Uterus (tissue), 4 donors: ENCODE data around the gene TERT. TPM values are rescaled to one million over a fixed set of nuclear protein-coding genes. Genes with fewer than 3 reads are reported as not detected.

Experiments used
- DNase-seq, 2 donors: peaks; one replicate each; pipeline ENCODE4 v3.0.0-alpha.2; 2019 to 2020
- H3K27ac ChIP-seq, 2 donors: fragments of 200-600 bp; sonication (generic); 1 replicate in 1 of 2; 2 replicates in 1 of 2; pipeline ENCODE4 v1.5.1; 2016 to 2018
- H3K27me3 ChIP-seq, 2 donors: fragments of 200-600 bp; sonication (generic); one replicate each; pipeline ENCODE4 v1.5.1; 2018 to 2019; ENCODE audit warnings: control low read depth in 1 of 2
- H3K36me3 ChIP-seq, 2 donors: fragments of 200-600 bp; sonication (generic); one replicate each; pipeline ENCODE4 v1.5.1; 2019; ENCODE audit warnings: control low read depth in 1 of 2
- H3K4me1 ChIP-seq, 2 donors: fragments of 200-600 bp; sonication (generic); one replicate each; pipeline ENCODE4 v1.5.1; 2018 to 2019; ENCODE audit warnings: control low read depth in 1 of 2
- H3K4me3 ChIP-seq, 2 donors: fragments of 200-600 bp; sonication (generic); 1 replicate in 1 of 2; 2 replicates in 1 of 2; pipeline ENCODE4 v1.5.1; 2018 to 2019; ENCODE audit warnings: mild to moderate bottlenecking in 1 of 2
- H3K9me3 ChIP-seq, 2 donors: fragments of 200-600 bp; sonication (generic); one replicate each; pipeline ENCODE4 v1.5.1; 2019; ENCODE audit warnings: control low read depth in 1 of 2
- CTCF ChIP-seq, 4 experiments: fragments of 200-600 bp in 2 of 4; fragments of 450-650 bp in 2 of 4; sonication (generic) in 2 of 4; IDR thresholded peaks; one replicate each; pipeline ENCODE4 v1.5.1; 2016 to 2019; ENCODE audit warnings: antibody characterized with exemption in 4 of 4, mild to moderate bottlenecking in 2 of 4, moderate library complexity in 1 of 4
- POLR2A ChIP-seq, 2 donors: fragments of 450-650 bp; IDR thresholded peaks; one replicate each; pipeline ENCODE4 v1.6.1; 2016; ENCODE audit warnings: antibody characterized with exemption in 2 of 2, mild to moderate bottlenecking in 1 of 2, moderate library complexity in 1 of 2
- intact Hi-C: fragments of 100-400 bp; cut with DNase I; formaldehyde crosslinking; loops from one replicate; pipeline ENCODE4 v1.15.1; 2023; ENCODE audit warnings: low total_unique reads
- total RNA-seq, 4 donors: library from RNA; depleted of rRNA in 3 of 4; stranded (reverse); fragments of >200 nt in 3 of 4; gene quantifications; one replicate each; pipeline versions ENCODE4 v1.1.0 to v1.2.4, GENCODE V29; 2014 to 2023
- donor health status: DM: yes; HTN: yes; CAD: no.

Gene TERT
- total RNA-seq, 4 donors from 2014 or later, result 0.26 TPM; not detected in 3

- no peaks in the 10 kb centered on the region for H3K27me3 ChIP-seq
- DNase-seq, result no peak
- no peak overlapping the region for H3K27ac ChIP-seq
- H3K36me3 ChIP-seq, result no peaks in the 10 kb centered on the region
- H3K9me3 ChIP-seq, result no peaks in the 10 kb centered on the region
- TF ChIP-seq CTCF (IDR thresholded peaks at IDR 0.05) (no peak), POLR2A (IDR thresholded peaks at IDR 0.05) (no peak)
- H3K4me3 ChIP-seq, result no peak overlapping the region
- no peaks in the 10 kb centered on the region for H3K4me1 ChIP-seq
- intact Hi-C loops, result no loop called here
Measured at GRCh38 chr5:1212271-1212670, 82.6 kb downstream of the TERT start.

DNA sequence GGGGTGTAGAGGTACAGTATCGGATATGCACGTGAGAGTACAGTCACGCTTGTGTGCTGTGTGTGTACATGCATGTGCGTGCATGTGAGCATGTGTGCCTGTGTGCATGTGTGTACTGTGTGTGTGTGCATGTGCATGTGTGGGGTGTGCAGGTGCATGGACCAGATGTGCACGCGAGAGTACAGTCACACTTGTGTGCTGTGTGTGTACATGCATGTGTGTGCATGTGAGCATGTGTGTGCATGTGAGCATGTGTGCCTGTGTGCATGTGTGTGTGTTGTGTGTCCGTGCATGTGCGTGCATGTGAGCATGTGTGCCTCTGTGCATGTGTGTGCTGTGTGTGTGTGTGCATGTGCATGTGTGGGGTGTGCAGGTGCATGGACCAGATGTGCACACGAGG, 83.2 kb downstream of the TERT start:
- TF ChIP-seq POLR2A (IDR thresholded peaks at IDR 0.05) (no peak), CTCF (IDR thresholded peaks at IDR 0.05) (no peak)
- Histone ChIP-seq H3K36me3 (no peaks in the 10 kb centered on the region), H3K27me3 (no peaks in the 10 kb centered on the region), H3K9me3 (no peaks in the 10 kb centered on the region), H3K4me1 (no peaks in the 10 kb centered on the region), H3K4me3 (no peak overlapping the region), H3K27ac (no peak overlapping the region)
- DNase-seq, result no peak
- intact Hi-C loops, result no loop called here

DNA sequence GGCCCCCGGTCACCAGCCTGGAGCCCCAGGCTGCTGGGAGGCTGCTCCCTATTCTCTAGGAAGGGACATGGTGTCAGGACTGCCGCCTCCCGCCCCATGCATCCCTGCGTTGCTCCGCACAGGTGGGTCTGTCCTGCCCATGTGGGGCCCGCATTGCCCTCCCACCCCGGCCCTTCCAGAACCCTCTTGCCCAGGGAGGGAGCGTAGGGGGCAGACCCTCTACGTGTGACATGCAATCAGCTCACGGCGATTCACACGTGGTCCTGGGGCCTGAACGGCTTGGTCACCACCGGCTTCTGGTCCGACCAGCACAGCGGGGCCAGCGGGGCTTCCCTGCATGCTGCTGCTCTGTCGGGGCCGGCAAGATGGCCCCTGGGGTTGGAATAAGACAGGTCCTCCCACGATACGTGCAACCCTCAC, 84.0 kb downstream of the TERT start:
- Histone ChIP-seq H3K4me3 (no peak overlapping the region), H3K9me3 (no peaks in the 10 kb centered on the region), H3K27ac (no peak overlapping the region), H3K27me3 (no peaks in the 10 kb centered on the region), H3K36me3 (no peaks in the 10 kb centered on the region), H3K4me1 (no peaks in the 10 kb centered on the region)
- TF ChIP-seq CTCF (IDR thresholded peaks at IDR 0.05) (no peak), POLR2A (IDR thresholded peaks at IDR 0.05) (no peak)
- intact Hi-C loops, result no loop called here
- DNase-seq, result no peak

DNA sequence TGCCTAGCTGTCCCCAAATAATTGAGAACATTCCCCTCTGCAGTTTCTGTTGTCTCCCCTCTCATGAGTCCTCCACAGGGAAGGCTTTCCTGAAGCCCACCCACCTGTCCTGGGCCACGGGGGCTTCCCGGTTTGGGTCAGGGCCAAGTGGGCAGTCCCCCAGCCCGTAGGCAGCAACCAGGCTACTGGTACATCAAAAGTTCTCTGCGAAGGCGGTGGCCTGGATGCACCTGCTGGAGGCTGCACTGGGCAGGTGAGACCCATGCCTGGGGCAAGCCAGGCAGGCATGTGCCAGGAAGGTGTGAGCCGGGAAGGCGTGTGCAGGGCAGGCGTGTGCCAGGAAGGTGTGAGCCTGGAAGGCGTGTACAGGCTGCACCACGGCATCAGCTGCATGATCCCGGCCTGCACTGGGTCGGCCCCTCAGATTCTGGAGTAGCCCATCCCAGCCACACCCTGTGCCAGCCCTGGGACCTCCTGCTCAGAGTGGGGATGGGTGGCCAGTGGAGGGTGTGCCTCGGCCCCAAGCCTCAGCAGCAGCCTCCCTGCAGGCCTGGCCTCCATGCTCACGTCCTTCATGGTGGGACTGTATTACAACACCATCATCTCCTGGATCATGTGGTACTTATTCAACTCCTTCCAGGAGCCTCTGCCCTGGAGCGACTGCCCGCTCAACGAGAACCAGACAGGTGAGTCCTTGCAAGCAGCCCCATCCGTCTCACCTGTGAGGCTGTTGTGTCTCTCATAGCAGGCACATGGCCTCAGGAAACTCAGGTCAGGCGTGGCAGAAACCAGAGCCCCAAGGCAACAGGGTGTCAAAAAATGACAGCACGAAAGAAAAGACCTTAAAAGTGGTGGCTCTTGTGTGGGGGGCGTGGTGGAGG, 84.7 kb downstream of the TERT start:
- intact Hi-C loops, result no loop called here
- Histone ChIP-seq H3K4me1 (no peaks in the 10 kb centered on the region), H3K27me3 (no peaks in the 10 kb centered on the region), H3K9me3 (no peaks in the 10 kb centered on the region), H3K36me3 (no peaks in the 10 kb centered on the region), H3K4me3 (no peak overlapping the region), H3K27ac (no peak overlapping the region)
- TF ChIP-seq POLR2A (IDR thresholded peaks at IDR 0.05) (no peak), CTCF (IDR thresholded peaks at IDR 0.05) (no peak)
- no peak for DNase-seq

DNA sequence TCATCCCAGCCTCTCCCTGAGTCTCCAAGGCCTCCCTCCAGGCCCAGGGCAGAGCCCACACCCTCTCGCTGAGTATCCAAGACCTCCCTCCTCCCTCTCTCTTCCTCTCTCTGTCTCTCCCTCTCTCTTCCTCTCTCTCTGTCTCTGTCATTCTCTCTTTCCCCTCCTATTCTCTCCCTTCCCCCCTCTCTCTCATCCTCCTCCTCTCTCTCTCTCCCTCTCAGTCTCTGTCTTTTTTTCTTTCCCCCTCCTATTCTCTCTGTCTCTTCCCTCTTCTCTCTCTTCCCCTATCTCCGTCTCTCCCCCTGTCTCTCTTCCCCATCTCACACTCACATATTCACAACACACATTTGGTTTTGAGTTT, 85.4 kb downstream of the TERT start:
- intact Hi-C loops, result no loop called here
- no peak for TF ChIP-seq CTCF (IDR thresholded peaks at IDR 0.05)
- no peak for TF ChIP-seq POLR2A (IDR thresholded peaks at IDR 0.05)
- Histone ChIP-seq H3K27ac (no peak overlapping the region), H3K4me1 (no peaks in the 10 kb centered on the region), H3K27me3 (no peaks in the 10 kb centered on the region), H3K4me3 (no peak overlapping the region), H3K36me3 (no peaks in the 10 kb centered on the region), H3K9me3 (no peaks in the 10 kb centered on the region)
- DNase-seq, result no peak
